Brain microvascular endothelial cell (primary cell): ENCODE measurements around the gene KLF16.

ENCODE experiments used
- DNase-seq: peaks from one replicate; pipeline ENCODE4 v3.0.0-alpha.2; 2020
- H3K27ac ChIP-seq: fragments of 250-450 bp; sonication (Bioruptor Pico); 2 replicates; pipeline ENCODE4 v1.5.1; 2020; ENCODE audit warnings: mild to moderate bottlenecking, moderate library complexity
- H3K27me3 ChIP-seq: fragments of 250-450 bp; sonication (Bioruptor Pico); replicated peaks from 2 replicates; pipeline ENCODE4 v1.5.1; 2020; ENCODE audit warnings: mild to moderate bottlenecking
- H3K36me3 ChIP-seq: fragments of 250-450 bp; sonication (Bioruptor Pico); replicated peaks from 2 replicates; pipeline ENCODE4 v1.5.1; 2020; ENCODE audit warnings: mild to moderate bottlenecking
- H3K4me3 ChIP-seq: 2 replicates; pipeline ENCODE4 v1.5.1; 2011; ENCODE audit warnings: low read depth, mild to moderate bottlenecking, control low read depth, low read length, moderate library complexity
- CTCF ChIP-seq: IDR thresholded peaks from 2 replicates; pipeline ENCODE4 v1.5.1; 2011; ENCODE audit warnings: low read depth, mild to moderate bottlenecking, moderate library complexity, low read length, control low read depth, inconsistent platforms; ENCODE audit errors: missing control alignments
- in situ Hi-C: cut with HindIII; loops from 2 replicates; pipeline ENCODE4 v1.10.0; 2017; ENCODE audit warnings: low sequenced_read_pairs, low pct_ligation_motif_present

Gene KLF16

GRCh38 chr19:1833540-1833939 is 29.8 kb downstream of the KLF16 start:
- H3K4me3 ChIP-seq, result no peak overlapping the region
- DNase-seq, result no peak
- H3K27ac ChIP-seq, result no peak overlapping the region
- no peaks in the 10 kb centered on the region for H3K27me3 ChIP-seq
- TF ChIP-seq CTCF, result no peak
- no peaks in the 10 kb centered on the region for H3K36me3 ChIP-seq
- in situ Hi-C loops, result no loop called here

GRCh38 chr19:1832046-1832663 is 31.2 kb downstream of the KLF16 start:
- no peak for TF ChIP-seq CTCF
- in situ Hi-C loops, result no loop called here
- DNase-seq, result no peak
- Histone ChIP-seq H3K27ac (no peak overlapping the region), H3K36me3 (peaks cover 8% of the 10 kb centered on the region), H3K27me3 (no peaks in the 10 kb centered on the region), H3K4me3 (no peak overlapping the region)

DNA sequence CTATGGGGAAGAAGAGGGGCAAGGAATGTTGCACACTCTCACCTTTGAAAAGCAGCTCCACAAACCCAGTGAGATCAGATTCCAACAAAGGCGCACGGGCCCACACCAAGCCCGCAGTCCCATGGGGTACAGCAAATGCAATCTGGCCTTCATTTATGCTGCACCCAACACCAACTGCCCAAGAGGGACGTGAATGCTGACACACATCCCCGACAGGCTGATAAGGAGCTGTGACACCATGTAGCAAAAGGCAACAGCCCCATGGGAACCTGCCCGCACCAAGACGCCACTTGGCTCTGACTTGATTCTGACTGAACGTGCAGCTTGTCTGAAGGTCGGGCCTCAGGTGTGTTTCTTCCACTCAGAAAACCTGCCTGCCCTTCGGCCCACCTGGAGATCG is 32.4 kb downstream of the KLF16 start:
- no peak overlapping the region for H3K4me3 ChIP-seq
- peaks cover 14% of the 10 kb centered on the region for H3K36me3 ChIP-seq
- H3K27ac ChIP-seq, result no peak overlapping the region
- no peak for TF ChIP-seq CTCF
- in situ Hi-C loops, result no loop called here
- DNase-seq, result no peak
- no peaks in the 10 kb centered on the region for H3K27me3 ChIP-seq

DNA sequence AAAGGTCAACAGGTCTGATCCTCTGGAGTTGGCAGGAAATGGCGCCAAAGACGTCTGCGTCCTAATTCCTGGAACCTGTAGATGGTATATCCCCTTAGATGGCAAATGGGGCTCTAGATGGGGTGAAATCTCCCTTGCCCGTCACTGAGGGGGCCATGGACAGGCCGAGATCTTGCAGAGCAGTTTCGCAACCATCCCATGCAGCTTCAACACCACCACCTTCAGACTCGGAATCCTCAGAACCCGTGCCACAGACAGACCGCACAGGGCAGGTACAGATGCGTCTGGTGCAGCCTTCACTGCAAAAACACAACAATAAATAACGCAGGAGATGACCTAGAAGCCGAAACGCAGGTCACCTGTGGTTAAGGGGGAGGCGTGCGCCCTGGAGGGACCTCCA is 32.8 kb downstream of the KLF16 start:
- in situ Hi-C loops, result no loop called here
- no peak for TF ChIP-seq CTCF
- Histone ChIP-seq H3K27ac (no peak overlapping the region), H3K4me3 (no peak overlapping the region), H3K27me3 (no peaks in the 10 kb centered on the region), H3K36me3 (peaks cover 14% of the 10 kb centered on the region)
- no peak for DNase-seq

DNA sequence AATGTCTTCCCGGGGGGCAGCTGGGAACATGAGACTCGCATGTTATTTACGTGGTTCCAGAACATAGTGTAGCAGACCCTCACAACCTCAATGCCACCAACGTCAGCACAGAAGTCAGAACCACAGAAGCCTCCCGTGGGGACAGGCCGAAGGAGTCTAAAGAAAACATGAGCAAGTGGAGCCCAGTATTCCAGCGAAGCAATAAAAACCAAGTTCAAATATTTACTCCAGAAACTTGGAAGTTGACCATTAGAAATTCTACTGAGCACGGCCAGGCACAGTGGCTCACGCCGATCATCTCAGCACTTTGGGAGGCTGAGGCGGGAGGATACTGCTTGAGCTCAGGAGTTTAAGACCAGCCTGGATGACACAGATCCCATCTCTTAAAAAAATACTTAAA is 33.4 kb downstream of the KLF16 start:
- Histone ChIP-seq H3K27me3 (no peaks in the 10 kb centered on the region), H3K4me3 (no peak overlapping the region), H3K36me3 (peaks cover 14% of the 10 kb centered on the region), H3K27ac (no peak overlapping the region)
- in situ Hi-C loops, result no loop called here
- DNase-seq, result no peak
- no peak for TF ChIP-seq CTCF
